LNCAP (cell line): ENCODE results near the gene ITGBL1.

Experiments used
- CTCF ChIP-seq: fragments of 450-650 bp; IDR thresholded peaks from 2 replicates; pipeline ENCODE4 v1.5.1; 2017; ENCODE audit warnings: mild to moderate bottlenecking

Gene ITGBL1

DNA sequence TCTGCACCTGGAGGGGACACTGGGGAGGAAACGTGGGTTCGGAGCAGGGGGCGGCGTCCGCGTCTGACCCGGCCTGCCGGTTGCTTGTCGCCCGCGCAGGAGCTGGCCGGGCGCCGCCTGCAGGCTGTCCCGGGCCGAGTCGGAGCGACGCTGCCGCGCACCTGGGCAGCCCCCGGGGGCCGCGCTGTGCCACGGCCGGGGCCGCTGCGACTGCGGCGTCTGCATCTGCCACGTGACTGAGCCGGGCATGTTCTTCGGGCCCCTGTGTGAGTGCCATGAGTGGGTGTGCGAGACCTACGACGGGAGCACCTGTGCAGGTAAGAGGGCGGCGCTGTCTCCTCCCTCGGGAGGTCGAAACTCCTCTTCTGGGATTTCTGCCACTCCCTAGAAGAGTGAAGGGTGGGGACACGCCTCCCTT, 1.3 kb downstream of the ITGBL1 start:
- TF ChIP-seq CTCF, result peak; percentile 33; the same call in 1 of the 2 replicates

DNA sequence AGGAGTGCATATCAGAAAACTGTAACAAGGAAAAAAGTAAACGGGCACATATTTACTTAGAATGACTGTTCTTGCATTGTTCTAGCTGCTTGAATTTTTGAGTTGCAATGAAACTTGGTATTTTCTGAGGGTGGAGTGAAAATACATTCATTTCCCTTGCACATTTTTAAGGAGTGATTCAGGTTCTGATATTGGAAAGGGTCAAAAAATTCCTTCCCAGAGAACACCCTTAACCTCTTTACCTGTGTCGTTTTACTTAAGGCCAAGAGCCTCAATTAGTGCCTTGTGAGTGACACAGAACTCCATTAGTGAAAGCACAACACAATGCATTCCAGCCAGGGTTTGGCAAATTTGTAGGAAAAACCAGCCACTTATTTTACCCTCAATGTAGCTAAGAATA, 2.3 kb downstream of the ITGBL1 start:
- TF ChIP-seq CTCF, result no peak

- TF ChIP-seq CTCF, result no peak
These were observed 3.4 kb downstream of the ITGBL1 start for GRCh38 chr13:101455863-101456262.

DNA sequence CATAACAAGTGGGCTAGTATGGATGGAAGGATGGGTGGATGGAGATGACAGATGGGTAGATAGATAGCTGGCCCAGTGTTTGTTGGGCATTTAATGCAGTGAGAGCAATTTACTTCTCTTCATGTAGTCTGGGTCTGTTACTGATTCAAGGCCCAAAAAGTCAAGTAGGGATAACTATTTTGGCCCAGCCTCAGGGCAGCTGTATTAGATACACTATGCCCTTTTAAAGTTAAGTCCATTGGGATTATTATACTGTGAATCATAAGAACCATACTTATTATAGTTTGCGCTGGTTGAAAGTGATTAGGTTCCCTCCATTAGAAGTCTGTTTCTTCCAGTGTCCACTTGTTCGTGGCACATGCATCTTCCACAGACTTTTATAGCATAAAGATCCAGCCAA, 4.7 kb downstream of the ITGBL1 start:
- TF ChIP-seq CTCF, result no peak

- TF ChIP-seq CTCF, result no peak
These were observed 13.4 kb downstream of the ITGBL1 start for GRCh38 chr13:101465877-101466276.

- no peak for TF ChIP-seq CTCF
These were observed 14.9 kb downstream of the ITGBL1 start for GRCh38 chr13:101467415-101467814.

- no peak for TF ChIP-seq CTCF
These were observed 21.0 kb downstream of the ITGBL1 start for GRCh38 chr13:101473458-101473857.

DNA sequence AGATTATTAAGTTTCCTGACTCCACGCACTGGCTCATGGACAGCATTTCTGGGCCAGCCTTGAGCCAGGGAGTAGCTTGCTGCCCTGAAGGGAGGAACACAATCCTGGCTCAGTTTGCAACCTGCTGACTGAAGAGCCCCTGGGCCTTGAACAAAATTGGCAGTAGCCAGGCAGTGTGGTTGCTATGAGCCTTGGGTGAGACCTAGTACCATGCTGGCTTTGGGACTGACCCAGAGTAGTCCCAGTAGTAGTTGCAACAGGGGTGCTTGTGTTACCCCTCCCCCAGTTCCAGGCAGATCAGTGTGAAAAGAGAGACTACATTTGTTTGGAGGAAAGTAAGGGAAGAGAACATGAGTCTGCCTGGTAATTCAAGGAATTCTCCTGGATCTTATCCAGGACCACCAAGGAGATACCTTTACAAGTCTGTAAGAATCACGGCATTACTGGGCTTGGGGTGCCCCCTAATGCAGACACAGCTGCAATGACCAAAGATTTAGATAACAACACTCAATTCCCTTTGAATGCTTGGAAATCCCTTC, 22.0 kb downstream of the ITGBL1 start:
- no peak for TF ChIP-seq CTCF
